AG10803 (cell line): ENCODE results near the gene CCDC170.

Experiments used
- DNase-seq: peaks from one replicate; pipeline ENCODE4 v3.0.0; 2010; ENCODE audit warnings: low read depth
- H3K4me3 ChIP-seq: 2 replicates; pipeline ENCODE4 v1.5.1; 2011; ENCODE audit warnings: mild to moderate bottlenecking, low read length, control low read depth
- TF ChIP-seq, protein P1 (sequence below): conservative IDR thresholded peaks from 2 replicates; pipeline ENCODE4 v1.5.1; 2011; ENCODE audit warnings: mild to moderate bottlenecking, low read length, control low read depth, inconsistent platforms

CCDC170 gene

GRCh38 chr6:151652325-151652724, 158.5 kb downstream of the CCDC170 start:
- TF ChIP-seq, protein P1, sequence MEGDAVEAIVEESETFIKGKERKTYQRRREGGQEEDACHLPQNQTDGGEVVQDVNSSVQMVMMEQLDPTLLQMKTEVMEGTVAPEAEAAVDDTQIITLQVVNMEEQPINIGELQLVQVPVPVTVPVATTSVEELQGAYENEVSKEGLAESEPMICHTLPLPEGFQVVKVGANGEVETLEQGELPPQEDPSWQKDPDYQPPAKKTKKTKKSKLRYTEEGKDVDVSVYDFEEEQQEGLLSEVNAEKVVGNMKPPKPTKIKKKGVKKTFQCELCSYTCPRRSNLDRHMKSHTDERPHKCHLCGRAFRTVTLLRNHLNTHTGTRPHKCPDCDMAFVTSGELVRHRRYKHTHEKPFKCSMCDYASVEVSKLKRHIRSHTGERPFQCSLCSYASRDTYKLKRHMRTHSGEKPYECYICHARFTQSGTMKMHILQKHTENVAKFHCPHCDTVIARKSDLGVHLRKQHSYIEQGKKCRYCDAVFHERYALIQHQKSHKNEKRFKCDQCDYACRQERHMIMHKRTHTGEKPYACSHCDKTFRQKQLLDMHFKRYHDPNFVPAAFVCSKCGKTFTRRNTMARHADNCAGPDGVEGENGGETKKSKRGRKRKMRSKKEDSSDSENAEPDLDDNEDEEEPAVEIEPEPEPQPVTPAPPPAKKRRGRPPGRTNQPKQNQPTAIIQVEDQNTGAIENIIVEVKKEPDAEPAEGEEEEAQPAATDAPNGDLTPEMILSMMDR: no peak
- H3K4me3 ChIP-seq: no peak overlapping the region
- no peak for DNase-seq

GRCh38 chr6:151655099-151655498, 161.3 kb downstream of the CCDC170 start:
- no peak overlapping the region for H3K4me3 ChIP-seq
- TF ChIP-seq, protein P1: no peak
- DNase-seq: no peak

DNA sequence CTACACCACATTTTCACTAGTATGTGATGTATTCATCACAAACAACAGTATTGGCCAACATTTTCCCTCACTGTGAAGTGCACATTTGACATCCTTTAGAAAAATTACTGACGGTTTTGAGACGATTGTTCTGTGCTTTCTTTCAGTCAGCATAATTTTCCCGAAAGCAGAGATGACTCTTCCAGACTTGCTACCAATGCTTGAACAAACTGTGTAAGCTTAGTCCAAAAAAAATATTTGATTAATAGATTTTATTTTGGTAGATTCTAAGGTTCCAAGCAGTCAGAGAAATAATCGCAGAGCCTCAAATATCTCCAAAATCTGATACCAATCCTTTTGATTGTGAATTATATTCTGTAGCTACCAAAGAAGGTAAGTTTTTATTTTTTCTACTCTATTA, 162.6 kb downstream of the CCDC170 start:
- DNase-seq: no peak
- H3K4me3 ChIP-seq: no peak overlapping the region
- TF ChIP-seq, protein P1: no peak

- TF ChIP-seq, protein P1: no peak
- H3K4me3 ChIP-seq: no peak overlapping the region
- no peak for DNase-seq
Observed at GRCh38 chr6:151658091-151658490, 164.3 kb downstream of the CCDC170 start.

GRCh38 chr6:151659212-151659611, 165.4 kb downstream of the CCDC170 start:
- DNase-seq: no peak
- TF ChIP-seq, protein P1: no peak
- no peak overlapping the region for H3K4me3 ChIP-seq

DNA sequence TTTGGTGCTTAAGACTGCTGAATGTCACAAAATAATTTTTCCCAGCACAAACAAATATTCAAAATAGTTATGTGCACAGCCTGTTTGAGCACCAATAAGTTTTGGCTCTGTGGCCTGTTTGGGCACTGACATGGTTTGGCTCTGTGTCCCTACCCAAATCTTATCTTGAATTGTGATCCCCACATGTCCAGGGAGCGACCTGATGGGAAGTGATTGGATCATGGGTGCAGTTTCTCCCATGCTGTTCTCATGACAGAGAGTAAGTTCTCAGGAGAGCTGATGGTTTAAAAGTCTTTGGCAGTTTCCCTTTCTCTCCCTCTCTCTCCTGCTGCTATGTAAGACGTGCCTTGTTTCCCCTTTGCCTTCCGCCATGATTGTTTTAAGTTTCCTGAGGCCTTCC, 167.7 kb downstream of the CCDC170 start:
- TF ChIP-seq, protein P1: no peak
- H3K4me3 ChIP-seq: no peak overlapping the region
- no peak for DNase-seq

GRCh38 chr6:151661928-151662327, 168.1 kb downstream of the CCDC170 start:
- DNase-seq: no peak
- TF ChIP-seq, protein P1: peak; percentile 18; the same call in 1 of the 2 replicates
- H3K4me3 ChIP-seq: no peak overlapping the region
